IPS DF 4.7 (cell line): Measurements from ENCODE around the gene PABPC1L.

Source experiments
- DNase-seq: peaks from one replicate; pipeline ENCODE4 v3.0.0-alpha.2; 2013; ENCODE audit warnings: low spot score; ENCODE audit errors: extremely low read depth

Gene PABPC1L

DNA sequence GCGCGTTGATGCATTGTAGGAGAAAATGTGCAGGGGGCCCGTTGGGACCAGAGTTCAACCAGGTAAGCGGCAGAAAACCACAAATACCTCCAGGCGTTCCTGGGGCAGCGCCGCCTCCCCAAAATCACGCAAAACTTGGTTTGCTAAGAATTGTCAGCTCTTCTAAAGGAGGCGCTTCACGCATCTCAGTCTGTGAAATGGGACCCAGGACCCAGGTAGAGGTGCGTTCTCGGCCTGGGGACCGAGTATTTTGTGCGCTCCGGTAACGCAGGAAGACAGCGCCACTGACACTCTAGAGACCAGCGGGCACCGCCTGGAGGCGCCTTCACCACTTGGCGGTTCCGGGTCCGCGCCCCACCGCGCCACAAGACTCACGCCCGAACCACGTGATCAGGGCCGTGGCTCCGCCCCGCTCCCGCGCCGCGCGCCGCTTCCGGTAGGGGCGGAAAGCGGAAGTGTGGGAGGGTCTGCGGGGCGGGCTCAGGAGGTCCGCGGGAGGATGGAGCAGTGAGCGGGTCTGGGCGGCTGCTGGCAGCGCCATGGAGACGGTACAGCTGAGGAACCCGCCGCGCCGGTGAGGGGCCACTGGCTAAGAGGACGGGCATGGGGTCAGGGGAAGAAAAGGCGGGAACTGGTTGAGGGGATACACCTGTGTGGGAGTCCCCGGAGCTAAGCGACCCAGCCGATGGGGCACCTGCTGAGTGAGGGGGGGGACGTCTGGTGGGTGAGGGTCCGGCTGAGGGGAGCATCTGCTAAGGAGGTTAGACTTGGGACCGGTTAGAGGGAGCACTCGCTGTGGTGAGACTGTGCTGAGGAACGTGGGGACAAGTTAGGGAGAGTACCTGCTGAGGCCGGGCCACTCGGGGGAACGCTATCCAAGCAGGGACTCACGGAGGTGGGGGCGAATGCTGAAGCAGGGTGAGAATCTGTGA, 56.4 kb downstream of the PABPC1L start, which contains the start of gene STK4:
Gene STK4, plus strand, starts transcription at position 483 of the 932 bp plus-strand sequence. Its CDS starts 57 bp downstream, at position 540.
- DNase-seq = peak; percentile 72

GRCh38 chr20:44967207-44967807, 57.4 kb downstream of the PABPC1L start:
- DNase-seq = no peak

DNA sequence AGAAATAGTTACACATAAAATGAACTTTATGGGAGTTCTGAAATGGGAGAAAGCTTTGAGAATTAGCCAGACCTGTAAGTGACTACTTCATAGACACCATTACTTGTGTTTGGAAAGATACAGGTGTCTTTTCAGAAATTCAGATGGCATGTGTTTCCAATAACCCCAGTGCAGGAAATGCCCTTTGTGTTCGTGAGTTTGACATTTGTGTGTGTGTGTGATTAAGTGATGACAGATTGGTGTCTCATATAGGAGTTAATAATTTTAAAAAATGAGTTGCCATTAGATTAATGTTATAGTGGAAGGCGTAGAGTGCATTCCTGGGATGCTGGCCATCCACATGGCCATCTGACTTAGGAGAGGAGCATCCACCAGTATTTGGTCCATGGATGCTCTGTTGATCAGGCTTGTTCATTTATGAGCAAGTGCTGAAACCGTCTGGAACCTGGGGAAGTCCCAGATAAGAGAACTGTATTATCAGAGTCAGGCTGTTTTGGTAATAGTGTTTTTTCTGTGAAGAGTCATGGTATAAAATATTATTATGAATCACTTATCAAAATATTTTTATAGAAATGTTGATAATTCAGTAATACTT, 59.5 kb downstream of the PABPC1L start:
- DNase-seq = no peak

DNA sequence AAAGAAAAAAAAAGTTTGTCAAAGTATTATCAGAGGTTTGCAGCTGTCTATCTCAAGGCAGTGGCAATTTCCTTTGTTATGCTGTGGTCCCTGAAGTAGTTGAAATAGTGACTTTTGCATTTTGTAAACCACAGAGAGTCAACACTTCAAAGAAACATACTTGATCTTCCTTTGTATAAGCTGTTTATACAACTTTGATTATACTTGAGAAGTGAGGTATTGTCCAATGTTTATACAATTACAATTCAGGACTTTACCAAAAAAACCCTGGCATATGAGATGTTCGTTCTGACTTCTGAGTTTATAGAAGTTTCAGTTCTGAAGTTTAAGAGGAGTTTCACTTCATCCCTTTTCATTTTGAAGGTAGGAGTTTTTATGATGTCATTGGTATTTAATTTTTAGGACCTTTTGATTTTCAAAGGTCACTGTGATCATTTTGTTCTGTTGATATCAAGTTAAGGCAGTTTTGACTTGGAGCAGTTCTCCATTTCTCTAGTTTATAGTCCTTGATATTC, 60.4 kb downstream of the PABPC1L start:
- DNase-seq = no peak

DNA sequence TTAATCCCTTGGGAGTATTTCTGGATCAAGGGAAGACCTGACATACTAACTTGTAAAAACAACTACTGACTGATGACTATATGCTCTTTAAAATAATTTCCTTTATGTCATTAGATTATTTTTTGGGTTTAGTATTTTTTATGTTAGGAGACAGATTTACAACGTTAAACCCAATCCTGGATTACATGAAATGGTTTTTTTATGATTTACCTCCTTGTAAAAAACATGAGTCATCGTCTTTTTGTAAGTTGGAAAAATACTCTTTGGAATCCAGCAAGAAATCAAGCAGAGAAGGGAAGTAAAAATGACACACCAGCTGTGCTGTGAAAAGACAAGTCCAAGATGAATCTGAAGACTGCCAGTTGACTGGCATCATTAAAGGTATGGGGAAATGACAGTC, 63.2 kb downstream of the PABPC1L start:
- DNase-seq = no peak

DNA sequence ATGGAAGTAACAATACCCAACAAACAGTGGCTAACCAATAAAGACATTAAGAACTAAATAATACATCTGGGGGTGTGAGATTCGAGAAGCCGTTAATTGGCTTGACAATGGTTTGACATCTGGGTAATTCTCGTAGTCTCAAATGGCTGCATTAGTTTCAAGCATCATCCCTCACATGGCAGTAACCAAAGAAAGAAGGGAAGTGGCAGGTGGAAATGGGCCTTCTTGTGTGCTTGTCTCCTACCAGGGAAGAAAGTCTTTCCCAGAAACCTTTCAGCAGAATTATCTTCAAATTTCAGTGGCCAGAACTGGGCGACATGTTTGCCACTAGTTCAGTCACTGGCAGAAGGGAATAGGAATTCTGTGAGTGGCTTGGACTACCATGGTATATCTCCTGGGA, 66.8 kb downstream of the PABPC1L start:
- DNase-seq = no peak

- DNase-seq = no peak
These were observed 69.3 kb downstream of the PABPC1L start for GRCh38 chr20:44979090-44979621.

DNA sequence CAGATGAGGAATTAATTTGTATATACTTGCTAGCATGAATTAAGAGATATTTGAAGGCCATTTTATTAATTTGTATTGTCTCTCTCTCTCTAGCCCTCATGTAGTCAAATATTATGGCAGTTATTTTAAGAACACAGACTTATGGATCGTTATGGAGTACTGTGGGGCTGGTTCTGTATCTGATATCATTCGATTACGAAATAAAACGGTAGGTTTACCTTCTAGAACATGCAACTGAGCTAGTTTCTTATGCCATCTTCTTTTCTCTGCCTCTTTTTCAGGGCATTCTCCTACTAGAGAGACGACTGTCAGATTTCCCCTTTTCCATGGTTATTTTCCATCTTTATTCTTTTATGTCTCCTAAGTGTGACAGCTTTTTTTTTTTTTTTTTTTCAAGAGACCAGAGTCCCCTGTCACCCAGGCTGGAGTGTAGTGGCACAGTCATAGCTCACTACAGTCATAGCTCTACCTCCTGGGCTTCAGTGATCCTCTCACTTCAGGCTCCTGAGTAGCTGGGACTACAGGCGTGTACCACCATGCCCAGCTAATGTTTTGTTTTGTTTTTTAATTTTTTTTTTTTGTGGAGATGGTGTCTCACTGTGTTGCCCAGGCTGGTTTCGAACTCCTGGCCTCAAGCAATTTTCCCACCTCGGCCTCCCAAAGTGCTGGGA, 72.0 kb downstream of the PABPC1L start:
- no peak for DNase-seq

DNA sequence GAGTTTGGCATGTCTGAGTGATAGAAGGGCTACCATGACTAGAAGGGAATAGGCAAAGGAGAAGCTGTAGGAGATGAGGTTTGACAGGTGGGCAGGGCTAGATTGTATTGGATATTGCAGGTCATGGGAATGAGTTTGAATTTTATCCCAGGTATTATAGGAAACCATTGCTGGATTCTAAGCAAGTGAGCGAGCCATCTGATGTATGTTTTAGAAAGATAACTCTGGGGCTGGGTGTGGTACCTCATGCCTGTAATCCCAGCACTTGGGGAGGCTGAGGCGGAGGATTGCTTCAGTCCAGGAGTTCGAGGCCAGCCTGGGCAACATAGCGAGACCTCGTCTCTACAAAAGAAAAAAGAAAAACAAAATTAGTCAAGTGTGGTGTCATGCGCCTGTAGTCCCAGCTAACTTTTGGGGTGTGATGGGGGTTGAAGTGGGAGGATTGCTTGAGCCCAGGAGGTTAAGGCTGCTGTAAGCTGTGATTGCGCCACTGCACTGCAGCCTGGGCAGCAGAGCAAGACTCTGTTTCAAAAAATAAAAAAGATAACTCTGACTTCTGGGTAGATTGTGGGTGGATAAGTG, 73.3 kb downstream of the PABPC1L start:
- DNase-seq = no peak

- no peak for DNase-seq
These were observed 78.8 kb downstream of the PABPC1L start for GRCh38 chr20:44988631-44989171.
